ENCODE measurements around the gene ARFGEF2.
"Not testable (repeated sequence)": the region's sequence is repeated elsewhere in the genome, so short reads cannot be mapped to it uniquely, and the experiment has no call there.

The ARFGEF2 gene

GRCh38 chr20:48921168-48921882, at the start of gene ARFGEF2:
Gene ARFGEF2, plus strand, starts transcription at chr20:48921711. Its CDS starts 179 bp downstream, at chr20:48921890.
- peak; percentile 93 for DNase-seq

- no peak for DNase-seq
These were observed 46.1 kb upstream of the ARFGEF2 start for GRCh38 chr20:48875233-48875913.

DNA sequence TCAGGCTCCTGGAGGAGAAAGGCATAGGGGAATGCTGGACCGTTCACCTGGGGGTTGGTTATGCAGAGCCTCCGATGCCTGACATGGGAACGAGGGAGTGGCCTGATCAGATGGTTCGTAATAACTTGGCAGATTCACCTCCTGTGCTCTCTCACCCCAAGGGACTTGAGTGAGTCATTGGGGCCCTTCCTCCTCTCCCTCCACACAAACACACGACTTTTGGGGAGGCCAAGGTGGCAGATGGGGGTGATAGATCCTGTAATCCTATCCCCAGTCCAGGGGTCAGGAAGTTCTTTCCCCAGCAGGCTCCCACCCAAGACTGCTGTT, 45.6 kb upstream of the ARFGEF2 start:
- DNase-seq: no peak

DNA sequence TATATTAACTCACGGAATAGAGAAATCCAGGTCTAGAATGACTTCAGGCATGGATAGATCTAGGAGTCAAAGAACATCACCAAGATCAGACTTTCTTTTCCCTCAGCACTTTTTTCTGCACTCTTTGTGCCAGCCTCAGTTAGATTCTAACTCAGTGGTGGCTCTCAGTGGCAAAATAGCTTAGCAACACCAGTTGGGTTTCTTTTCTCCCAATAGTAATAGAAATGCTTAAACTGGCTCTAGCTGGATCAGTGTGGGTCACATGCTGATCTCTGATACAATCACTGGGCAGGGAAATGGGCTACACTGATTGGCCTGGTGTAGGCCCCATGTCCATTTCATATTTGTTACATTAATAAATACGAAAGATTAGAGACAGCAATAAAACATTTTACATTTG, 44.2 kb upstream of the ARFGEF2 start:
- no peak for DNase-seq

DNA sequence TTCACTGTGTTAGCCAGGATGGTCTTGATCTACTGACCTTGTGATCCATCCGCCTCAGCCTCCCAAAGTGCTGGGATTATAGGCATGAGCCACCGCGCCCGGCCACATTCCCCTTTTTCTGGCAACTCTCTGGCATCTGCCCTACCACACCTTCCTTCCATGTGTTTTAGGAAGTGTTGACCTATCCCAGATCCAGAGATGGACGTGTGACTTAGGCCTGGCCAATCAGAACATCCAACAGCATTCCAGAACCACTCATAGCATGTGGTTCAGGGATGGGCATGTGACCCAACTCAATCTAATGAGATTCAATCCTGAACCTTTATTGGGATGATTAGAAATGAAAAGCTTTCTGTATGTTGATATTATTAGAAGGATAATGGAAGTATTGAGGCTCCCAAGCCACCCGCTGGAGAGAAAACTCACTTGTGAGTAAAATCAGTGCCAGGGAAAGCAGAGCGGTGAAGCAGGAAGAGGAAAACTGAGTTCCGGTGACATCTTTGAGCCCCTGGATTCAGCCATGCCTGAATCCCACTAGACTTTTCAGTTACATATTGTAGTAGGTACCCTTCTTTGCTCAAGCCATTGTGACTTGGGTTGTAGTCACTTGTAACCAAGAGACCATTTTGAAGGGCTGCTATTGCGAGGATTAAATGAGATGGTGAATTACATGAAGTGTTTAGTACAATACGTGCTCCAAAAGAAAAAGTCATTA, 42.8 kb upstream of the ARFGEF2 start:
- no peak for DNase-seq

DNA sequence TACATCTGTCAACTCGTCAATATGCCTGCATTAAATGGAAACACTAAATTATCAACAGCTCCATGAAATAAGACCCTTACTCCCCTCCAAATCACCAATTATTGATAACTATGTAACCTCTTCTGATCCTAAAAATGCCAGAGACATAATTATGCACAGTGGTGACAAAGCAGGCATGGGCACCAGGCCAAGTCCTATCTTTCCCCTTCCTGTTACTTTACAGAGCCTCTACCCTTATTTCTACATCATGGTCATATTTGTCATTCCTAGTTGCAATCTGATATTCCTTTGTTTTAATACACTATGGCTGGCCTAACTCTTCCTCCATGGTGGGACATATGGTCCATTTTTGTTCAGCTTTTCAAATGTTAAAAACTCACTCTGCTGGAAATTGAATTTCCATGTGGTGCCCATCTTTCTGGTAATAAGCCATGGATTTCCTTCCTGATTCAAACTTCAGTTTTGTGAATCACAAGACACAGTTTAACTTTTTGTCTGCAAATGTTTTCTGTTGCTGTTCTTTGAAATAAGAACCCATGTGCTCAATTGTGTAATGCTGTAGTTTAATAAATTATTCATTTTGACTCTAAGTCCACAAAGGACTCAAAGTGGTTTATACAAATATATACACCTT, 41.8 kb upstream of the ARFGEF2 start:
- DNase-seq: no peak

- DNase-seq: no peak
These were observed 41.2 kb upstream of the ARFGEF2 start for GRCh38 chr20:48880331-48880730.

DNA sequence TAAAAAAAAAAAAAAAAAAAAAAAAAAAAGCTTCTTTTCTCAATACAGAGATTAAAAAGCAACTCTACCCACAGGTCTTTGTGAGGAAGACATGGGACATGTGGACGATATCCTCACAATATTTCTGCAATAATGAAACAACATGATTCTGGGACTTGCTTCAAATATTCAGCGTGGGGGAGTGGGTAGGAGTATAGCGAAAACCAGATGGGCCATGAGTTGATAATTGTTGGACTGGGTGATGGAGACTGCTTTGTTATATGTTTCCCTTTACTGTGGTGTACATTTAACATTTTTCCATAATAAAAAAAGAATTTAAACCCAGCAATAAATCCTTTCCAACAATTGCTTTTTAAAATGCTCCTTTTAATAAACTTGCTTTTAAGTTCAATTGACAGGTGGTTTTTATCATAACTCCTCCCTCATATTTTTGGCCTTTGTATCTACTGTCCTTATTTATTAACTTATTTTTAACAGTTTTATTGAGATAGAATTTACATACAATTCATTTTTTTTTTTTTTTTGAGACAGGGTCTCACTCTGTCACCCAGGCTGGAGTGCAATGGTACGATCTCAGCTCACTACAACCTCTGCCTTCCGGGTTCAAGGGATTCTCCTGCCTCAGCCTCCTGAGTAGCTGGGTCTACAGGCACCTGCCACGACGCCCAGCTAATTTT, 40.4 kb upstream of the ARFGEF2 start:
- no peak for DNase-seq

- no peak for DNase-seq
These were observed 36.3 kb upstream of the ARFGEF2 start for GRCh38 chr20:48885237-48885636.

- no peak for DNase-seq
These were observed 35.3 kb upstream of the ARFGEF2 start for GRCh38 chr20:48886194-48886593.

DNA sequence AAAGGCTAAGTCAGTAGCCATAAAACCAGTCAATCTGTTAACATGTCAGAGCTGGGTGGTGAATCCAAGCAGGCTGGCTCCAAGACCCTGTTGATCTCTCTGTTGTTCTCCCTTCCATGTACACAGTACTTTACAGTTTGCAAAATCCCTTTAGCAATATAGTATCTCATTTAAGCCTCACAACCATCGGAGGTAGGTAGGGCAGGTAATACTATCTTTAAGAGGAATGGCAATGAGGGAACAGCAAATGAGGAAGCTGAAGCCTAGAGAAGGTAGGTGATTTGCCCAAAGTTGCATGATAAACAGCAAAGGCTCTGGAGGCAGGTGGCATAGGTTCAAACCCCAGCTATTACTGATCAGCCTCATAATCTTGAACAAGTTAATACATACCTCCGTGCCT, 34.7 kb upstream of the ARFGEF2 start:
- DNase-seq: no peak

DNA sequence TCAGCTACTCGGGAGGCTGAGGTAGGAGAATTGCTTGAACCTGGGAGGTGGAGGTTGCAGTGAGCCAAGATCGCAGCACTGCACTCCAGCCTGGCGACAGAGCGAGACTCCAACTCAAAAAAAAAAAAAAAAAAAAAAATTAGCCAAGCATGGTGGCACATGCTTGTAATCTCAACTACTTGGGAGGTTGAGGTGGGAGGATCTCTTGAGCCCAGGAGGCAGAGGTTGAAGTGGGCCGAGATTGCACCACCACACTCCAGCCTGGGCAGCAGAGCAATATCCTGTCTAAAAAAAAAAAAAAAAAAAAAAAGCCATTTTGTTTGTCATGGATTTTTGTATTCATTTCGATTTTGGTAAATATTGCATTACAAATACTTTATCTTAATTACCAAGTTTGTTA, 33.0 kb upstream of the ARFGEF2 start:
- DNase-seq: not testable (repeated sequence)

DNA sequence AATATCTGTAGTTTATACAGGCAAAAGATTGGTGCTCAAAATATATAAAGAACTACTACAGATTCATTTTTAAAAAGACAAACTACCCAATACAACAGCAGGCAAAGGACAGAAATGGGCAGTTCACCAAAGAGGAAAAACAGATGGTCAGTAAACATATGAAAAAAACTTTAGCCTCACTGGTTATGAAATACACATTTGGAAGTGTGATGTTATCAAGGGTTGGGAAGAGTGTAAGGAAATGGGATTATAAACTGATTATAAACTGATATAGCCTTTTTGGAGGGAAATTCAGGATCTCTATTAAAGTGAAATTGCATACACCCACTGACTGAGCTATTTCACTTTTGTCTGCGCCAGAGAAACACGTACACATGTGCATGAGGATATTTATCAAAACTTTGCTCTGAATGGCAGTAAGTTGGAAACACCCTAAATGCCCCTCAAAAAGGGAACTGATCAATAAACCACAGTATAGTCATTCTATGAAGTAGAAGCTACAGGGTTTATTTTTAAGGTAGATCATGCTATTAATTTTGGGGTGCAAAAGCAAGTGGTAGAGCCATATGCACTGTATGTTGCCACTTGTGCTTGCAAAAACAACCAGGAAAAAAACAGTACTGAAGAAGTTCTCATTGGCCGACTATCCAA, 32.2 kb upstream of the ARFGEF2 start:
- DNase-seq: no peak

DNA sequence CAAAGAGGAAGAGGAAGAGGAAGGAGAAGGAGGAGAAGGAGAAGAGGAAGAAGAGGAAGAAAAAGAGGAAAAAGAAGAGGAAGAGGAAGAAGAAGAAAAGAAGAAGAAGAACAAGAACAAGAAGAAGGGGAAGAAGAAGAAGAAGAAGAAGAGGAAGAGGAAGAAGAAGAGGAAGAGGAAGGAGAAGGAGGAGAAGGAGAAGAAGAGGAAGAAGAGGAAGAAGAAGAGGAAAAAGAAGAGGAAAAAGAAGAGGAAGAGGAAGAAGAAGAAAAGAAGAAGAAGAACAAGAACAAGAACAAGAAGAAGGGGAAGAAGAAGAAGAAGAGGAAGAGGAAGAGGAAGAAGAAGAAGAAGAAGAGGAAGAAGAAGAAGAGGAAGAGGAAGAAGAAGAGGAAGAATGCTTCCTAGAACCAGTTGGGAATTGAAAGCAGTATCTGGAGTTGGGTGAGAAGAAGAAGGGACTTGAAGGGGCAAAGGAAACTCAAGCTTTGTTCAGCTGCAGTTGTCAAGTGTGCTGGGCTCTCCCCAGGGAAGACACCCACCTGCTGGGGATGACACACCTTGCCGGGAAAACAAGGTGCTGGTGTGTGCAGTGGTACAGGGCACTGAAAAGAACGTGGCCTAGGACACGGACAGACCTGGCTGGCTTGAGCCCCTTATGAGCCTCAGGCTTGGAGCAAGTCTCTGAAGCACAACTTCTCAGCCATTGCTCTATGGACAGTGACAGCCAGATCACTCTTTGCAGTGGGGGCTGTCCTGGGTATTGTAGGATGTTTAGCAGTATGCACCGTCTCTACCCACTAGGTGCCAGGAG, 30.1 kb upstream of the ARFGEF2 start:
- no peak for DNase-seq

DNA sequence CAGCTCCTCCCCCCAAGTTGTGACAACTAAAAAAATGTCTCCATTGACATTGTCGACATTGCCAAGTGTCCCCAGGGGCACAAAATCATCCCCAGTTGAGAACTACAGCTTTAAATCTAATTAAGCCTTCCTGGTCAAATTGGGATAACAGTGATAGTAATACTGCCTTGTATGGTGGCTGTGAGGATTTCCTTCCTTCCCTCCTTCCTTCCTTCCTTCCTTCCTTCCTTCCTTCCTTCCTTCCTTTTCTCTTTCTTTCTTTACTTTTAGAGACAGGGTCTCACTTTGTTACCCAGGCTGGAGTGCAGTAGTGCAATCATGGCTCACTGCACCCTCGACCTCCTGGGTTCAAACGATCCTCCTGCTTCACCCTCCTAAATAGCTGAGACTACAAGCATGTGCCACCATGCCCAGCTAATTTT, 29.5 kb upstream of the ARFGEF2 start:
- no peak for DNase-seq

- DNase-seq: no peak
These were observed 28.6 kb upstream of the ARFGEF2 start for GRCh38 chr20:48892891-48893290.

DNA sequence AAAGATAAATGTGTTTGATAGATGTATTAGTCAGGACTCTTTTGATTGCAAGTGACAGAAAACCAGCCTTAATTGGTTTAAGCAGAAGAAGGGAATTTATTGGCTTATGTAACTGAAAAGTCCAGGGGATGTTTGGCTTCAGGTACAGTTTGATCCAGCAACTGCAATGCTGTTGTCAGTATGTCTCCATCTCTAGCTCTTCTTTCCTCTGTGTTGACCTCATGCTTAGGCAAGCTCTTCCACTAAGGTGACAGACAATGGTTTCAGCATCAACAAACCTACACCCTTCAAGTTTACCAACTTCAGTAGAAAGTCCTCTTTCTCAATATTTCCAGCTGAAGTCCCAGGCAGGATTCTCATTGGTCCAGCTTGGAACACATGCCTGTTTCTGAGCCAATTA, 28.1 kb upstream of the ARFGEF2 start:
- no peak for DNase-seq

- no peak for DNase-seq
These were observed 24.1 kb upstream of the ARFGEF2 start for GRCh38 chr20:48897305-48898010.

- DNase-seq: no peak
These were observed 23.3 kb upstream of the ARFGEF2 start for GRCh38 chr20:48898210-48898609.

GRCh38 chr20:48898896-48899530, 22.5 kb upstream of the ARFGEF2 start:
- no peak for DNase-seq
